NCI-H526 (cell line): ENCODE data around the gene ABCA1.
"Not testable (repeated sequence)": the region's sequence is repeated elsewhere in the genome, so short reads cannot be mapped to it uniquely, and the experiment has no call there.

Source experiments
- DNase-seq, 2 experiments: peaks; one replicate each; lab custom pipeline; 2025; lab: John Stamatoyannopoulos, UW

ABCA1 gene

GRCh38 chr9:104872656-104873488 lies 55.1 kb downstream of the ABCA1 start:
- no peak for DNase-seq

DNA sequence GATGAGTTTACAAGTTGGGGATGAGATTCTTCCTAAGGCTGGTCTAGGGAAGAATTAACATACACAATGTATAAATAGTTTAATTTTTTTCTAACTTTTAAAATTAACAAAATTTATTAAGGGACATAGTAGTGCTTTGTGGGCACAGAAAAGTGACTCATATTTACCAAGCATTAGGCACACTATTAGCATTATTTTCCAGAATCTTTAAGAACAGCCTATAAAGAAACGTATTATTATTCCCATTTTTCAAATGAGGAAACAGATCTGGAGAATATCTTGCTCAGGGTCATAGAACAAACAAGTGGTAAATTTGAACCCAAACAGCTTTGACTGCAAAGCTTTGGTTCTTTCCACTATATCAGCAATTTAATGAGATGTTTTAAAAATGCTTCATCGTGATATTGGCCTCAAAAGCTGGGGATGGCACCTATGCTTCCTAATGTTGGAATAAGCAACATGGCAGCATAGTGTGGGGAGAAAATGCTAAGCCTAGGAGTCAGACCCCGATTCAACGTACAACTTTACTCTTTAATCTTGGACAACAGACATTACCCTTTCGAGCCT lies 55.9 kb downstream of the ABCA1 start:
- DNase-seq: no peak

GRCh38 chr9:104869811-104870210 lies 58.1 kb downstream of the ABCA1 start:
- no peak for DNase-seq

- peak in 1 of 2 experiments; percentile 21 for DNase-seq
Measured at GRCh38 chr9:104868687-104869404, 59.1 kb downstream of the ABCA1 start.

GRCh38 chr9:104868303-104868686 lies 59.7 kb downstream of the ABCA1 start:
- DNase-seq: no peak

DNA sequence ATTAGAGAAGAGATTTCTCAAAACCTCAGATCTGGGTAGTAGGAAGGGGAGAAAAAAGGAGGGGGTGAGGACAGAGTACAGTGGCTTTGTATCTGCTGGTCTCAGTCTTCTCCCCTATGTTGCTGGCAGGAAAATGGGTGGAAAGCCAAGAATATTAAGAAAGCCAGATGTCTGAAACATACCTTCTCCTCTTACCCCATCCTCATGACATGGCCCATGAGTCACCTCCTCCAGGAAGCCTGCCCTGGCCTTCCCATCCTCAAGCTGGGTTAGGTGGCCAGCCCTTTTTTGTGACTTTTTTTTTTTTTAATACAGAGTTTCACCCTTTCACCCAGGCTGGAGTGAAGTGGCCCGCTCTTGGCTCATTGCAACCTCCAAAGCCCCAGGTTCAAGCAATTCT lies 61.8 kb downstream of the ABCA1 start:
- DNase-seq: no peak

GRCh38 chr9:104864675-104865104 lies 63.3 kb downstream of the ABCA1 start:
- no peak for DNase-seq

DNA sequence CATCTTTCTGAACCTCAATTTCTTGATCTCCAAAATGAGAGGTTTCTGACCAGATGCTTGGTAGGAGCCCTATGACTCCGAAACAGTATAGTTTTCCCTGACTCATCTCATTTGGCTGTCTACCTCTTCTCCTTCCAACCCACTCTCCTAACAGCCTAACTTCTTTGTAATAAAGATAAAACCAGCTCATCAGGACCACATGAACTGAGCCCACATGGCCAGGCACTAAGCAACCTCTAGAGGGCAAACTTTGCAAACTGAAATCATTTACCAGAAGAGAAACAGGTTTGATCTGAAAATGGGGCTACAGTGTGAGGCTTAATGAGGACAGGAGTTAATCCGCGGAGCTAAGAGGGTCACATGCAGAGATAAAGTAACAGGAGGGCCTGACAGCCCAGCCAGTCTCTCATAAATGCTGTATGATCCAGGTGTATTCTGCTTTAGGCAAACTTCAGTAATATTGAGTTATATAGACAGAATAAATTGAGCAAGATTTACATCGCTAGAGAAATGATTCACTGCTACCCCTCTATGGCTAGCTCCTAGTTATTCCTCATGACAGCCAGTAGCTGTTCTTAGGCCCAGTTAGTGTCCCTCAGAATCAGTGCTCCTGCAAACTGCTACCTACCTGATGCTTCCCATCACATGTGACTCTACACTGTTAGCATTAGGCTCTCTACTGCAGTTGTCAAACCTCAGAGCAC lies 64.6 kb downstream of the ABCA1 start:
- DNase-seq: peak; percentile 40 to 73

DNA sequence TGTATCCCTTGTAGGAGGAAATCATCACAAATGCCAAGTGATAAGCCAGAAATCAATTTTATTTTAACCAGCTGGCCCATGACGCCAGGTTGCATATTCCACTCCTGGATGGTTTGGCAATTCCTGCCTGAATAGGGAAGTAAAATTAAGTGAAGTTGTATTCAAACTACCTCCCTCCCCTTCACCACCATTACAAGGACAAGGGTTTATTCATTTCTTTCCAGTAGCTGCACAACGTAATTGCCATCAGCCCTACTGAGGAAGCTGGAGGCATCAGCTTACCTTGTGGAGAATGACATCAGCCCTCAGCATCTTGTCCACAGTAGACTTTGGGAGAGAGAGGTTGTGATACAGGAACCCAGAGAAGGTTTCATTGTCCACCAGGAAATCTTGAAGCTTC lies 66.6 kb downstream of the ABCA1 start:
- peak; percentile 64 to 67 for DNase-seq

GRCh38 chr9:104860263-104860662 lies 67.7 kb downstream of the ABCA1 start:
- DNase-seq: no peak

DNA sequence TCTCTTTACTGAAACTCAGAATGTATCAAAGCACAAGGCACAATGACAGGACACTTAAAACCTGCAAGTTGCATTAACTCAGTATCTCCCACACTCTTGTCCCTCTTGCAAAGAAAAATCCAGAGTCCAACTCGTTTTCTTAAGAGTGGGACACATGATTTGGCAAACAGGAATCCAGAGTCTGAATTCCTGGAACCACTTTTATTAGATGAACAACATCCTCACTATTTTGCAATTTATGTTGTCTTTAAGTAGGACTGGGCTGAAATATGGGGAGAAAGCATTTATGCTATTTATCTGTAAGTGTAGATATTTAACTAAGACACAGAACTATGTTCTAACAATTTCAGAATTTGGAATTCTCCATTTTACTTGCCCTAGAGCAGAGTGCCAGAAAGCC lies 69.1 kb downstream of the ABCA1 start:
- no peak for DNase-seq

DNA sequence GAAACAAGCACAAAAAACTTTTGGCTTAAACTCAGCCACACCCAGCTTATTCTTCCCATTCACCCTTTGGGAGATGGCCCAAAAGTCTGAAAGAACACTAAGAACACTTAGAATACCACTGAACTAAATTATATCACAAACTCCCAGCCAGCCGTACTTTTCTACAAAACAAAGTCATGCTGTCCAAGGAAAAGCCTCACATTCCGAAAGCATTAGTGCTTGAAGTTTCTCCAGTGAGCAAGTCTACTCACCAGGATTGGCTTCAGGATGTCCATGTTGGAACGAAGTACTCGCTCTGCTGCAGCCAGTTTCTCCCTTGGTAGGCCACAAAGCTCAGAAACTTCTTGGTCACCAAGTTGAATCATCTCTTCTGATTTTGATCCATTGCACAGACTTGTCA lies 69.7 kb downstream of the ABCA1 start:
- DNase-seq: no peak

- DNase-seq: peak; percentile 75 to 80
Measured at GRCh38 chr9:104856413-104856941, 71.5 kb downstream of the ABCA1 start.

DNA sequence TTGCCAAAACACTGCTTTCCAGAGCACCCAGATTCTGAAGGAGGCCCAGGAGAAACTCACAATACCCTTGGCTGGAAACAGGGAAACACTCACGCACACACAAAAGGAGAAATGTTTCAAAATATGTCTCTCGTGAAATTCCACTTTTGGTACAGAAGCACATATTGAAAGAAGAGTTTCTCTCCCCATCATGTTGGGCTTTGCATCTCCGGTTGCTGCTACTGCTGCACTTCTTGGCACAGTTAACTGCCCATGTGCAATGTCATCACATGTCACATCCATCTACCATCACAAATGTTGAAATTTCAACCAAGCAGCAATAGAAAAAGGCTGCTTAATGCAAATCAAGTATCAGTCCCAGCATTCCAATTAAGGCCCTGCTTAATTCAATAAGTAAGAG lies 72.1 kb downstream of the ABCA1 start:
- DNase-seq: peak in 1 of 2 experiments; percentile 23

DNA sequence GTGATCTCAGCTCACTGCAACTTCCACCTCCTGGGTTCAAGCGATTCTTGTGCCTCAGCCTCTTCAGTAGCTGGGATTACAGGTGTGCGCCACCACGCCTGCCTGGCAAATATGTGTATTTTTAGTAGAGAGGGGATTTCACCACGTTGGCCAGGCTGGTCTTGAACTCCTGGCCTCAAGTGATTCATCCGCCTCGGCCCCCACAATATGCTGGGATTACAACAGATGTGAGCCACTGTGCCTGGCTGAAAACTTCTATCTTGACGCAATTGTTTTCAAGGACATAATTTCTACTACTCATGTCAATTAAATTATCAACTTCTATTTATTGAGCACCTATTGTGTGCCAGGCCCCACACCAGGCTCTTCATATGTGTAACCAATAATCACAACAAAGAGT lies 72.7 kb downstream of the ABCA1 start:
- DNase-seq: not testable (repeated sequence)

DNA sequence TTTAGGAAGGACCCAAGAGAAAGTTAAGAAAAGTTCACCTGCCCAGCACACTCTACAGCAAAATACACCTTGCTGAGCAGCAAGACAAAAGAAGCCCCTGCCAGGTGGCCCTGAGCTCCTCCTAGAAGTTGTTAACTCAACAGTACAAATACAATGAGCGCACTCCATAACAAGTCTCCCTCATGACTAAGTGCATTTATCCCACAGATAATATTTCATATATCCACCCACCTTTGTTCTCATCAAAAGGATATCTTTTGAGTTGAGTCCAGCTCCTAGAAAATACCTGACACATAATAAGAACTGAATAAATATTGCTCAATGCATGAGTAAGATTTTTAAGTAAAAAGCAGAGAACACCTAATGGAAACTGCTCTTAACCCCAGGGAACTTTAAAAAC lies 73.3 kb downstream of the ABCA1 start:
- DNase-seq: no peak

DNA sequence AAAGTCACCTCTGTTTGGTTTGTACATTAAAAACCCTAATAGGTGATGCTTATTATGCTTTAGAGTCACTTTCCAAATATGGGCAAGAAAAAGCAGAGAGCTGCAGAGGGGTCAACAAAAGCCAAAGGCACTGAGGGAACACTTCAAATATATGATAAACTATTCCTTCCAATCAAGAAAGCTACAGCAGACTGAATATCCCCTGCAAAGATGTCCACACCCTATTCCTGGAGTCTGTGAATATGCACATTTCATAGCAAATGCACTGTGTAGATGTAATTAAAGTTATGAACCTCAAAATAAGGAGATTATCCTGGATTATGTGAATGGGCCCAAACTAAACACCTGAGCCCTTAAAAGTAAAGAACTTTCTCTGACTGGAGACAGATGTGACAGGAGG lies 74.3 kb downstream of the ABCA1 start:
- no peak for DNase-seq

DNA sequence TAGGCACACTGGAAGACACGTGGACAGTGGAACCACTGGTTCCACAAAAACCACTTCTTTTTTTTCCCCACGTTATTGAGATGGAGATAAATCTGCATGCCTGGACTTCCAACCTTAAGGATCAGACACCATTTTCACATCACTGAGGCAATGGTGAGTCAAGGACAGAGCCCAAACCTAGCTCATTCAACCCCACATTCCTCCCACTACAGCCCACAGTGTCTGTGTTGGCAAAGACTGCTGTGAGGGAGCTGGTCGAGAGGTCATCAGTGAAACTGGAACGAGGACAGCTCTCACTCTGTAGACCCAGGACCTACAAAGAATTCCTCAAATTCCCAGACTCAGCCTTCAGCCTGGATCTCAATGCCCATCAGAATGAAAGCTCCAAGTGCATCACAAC lies 74.8 kb downstream of the ABCA1 start:
- no peak for DNase-seq

DNA sequence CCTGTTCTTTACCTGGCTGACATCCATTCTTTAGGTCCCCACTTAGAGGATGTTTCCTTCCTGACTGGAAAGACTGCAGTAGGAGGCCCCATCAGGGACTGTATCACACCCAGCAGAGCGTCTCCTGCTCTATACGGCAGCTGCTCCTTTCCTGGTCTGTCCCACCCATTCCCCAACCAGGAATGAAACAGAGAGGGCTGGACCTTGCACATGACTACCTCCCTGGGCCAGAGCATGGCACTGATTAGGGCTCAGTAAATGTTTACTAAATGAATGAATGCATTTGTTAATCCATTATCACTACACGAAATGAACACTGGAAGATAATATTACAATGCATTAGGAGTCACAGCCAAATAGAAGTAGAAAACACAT lies 76.4 kb downstream of the ABCA1 start:
- no peak for DNase-seq

GRCh38 chr9:104850786-104851545 lies 77.0 kb downstream of the ABCA1 start:
- no peak for DNase-seq

- DNase-seq: no peak
Measured at GRCh38 chr9:104849023-104849422, 78.9 kb downstream of the ABCA1 start.
